Stimulated activated CD8-positive, alpha-beta memory T cell treated with anti-CD3 and anti-CD28 coated beads, Interleukin-15, amount 100 ng/mL, for 1 hour (primary cell): ENCODE measurements around the gene VPS52.
A peak's percentile ranks its signal among the peaks of the same experiment; 100 is the strongest.
"Not testable (repeated sequence)": the region's sequence is repeated elsewhere in the genome, so short reads cannot be mapped to it uniquely, and the experiment has no call there.

Source experiments
- DNase-seq: peaks from one replicate; pipeline ENCODE4 v3.0.0-alpha.2; 2020; ENCODE audit warnings: low read depth

The VPS52 gene

GRCh38 chr6:33250731-33251130, 20.9 kb downstream of the VPS52 start:
- DNase-seq = no peak

- DNase-seq = no peak
These were observed 21.7 kb downstream of the VPS52 start for GRCh38 chr6:33249732-33250630.

GRCh38 chr6:33248932-33249731, 22.5 kb downstream of the VPS52 start:
- DNase-seq = peak; percentile 88

- no peak for DNase-seq
These were observed 23.1 kb downstream of the VPS52 start for GRCh38 chr6:33248643-33248931.

GRCh38 chr6:33247977-33248642, 23.6 kb downstream of the VPS52 start:
- peak; percentile 94 for DNase-seq

- DNase-seq = no peak
These were observed 28.2 kb downstream of the VPS52 start for GRCh38 chr6:33243476-33243875.

- no peak for DNase-seq
These were observed 29.7 kb downstream of the VPS52 start for GRCh38 chr6:33241968-33242367.

GRCh38 chr6:33237741-33238140, 33.9 kb downstream of the VPS52 start:
- DNase-seq = no peak

GRCh38 chr6:33236852-33237251, 34.8 kb downstream of the VPS52 start:
- no peak for DNase-seq

GRCh38 chr6:33236328-33236727, 35.3 kb downstream of the VPS52 start:
- no peak for DNase-seq

- DNase-seq = no peak
These were observed 36.4 kb downstream of the VPS52 start for GRCh38 chr6:33235221-33235634.

GRCh38 chr6:33226503-33227120, 45.1 kb downstream of the VPS52 start:
- not testable (repeated sequence) for DNase-seq

GRCh38 chr6:33217681-33218080, 54.0 kb downstream of the VPS52 start:
- DNase-seq = no peak

GRCh38 chr6:33217246-33217645, 54.4 kb downstream of the VPS52 start:
- DNase-seq = no peak

- DNase-seq = no peak
These were observed 55.5 kb downstream of the VPS52 start for GRCh38 chr6:33216117-33216649.

GRCh38 chr6:33215271-33216116, 56.2 kb downstream of the VPS52 start:
- DNase-seq = no peak

- no peak for DNase-seq
These were observed 57.7 kb downstream of the VPS52 start for GRCh38 chr6:33213989-33214335.

GRCh38 chr6:33213166-33213988, 58.3 kb downstream of the VPS52 start:
- DNase-seq = no peak

GRCh38 chr6:33212857-33213165, 58.9 kb downstream of the VPS52 start:
- no peak for DNase-seq

GRCh38 chr6:33211666-33212422, 59.8 kb downstream of the VPS52 start:
- DNase-seq = no peak
